ENCODE measurements around the gene DDR2. TPM values are rescaled to one million over a fixed set of nuclear protein-coding genes. Genes with fewer than 3 reads are reported as not detected.
"Not testable (repeated sequence)": the region's sequence is repeated elsewhere in the genome, so short reads cannot be mapped to it uniquely, and the experiment has no call there.

DDR2 gene
- total and polyA plus RNA-seq, 8 donors: 1.4 to 14.6 (median 3.3) TPM

DNA sequence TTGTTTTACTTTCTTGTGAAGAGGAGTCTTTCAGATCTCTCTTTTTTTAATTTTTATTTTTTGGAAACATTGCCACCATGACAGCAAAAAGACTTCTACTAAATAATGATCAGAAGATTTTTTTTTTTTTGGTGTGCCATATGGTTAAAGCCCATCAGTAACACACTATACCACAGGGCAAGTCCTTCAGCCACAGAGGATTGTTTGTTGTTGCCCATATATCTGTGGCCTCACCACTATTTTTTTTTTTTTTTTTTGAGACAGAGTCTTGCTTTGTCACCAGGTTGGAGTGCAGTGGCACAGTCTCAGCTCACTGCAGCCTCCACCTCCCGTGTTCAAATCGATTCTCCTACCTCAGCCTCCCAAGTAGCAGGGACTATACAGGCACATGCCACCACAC lies 41.6 kb upstream of the DDR2 start:
- no peak overlapping the region for H3K27ac ChIP-seq
- H3K27me3 ChIP-seq: no peaks in the 10 kb centered on the region
- no peak for ATAC-seq
- peaks cover 0 to 64% (median 6%) of the 10 kb centered on the region in 3 donors for H3K36me3 ChIP-seq
- no peak for FAIRE-seq
- TF ChIP-seq, protein P1, sequence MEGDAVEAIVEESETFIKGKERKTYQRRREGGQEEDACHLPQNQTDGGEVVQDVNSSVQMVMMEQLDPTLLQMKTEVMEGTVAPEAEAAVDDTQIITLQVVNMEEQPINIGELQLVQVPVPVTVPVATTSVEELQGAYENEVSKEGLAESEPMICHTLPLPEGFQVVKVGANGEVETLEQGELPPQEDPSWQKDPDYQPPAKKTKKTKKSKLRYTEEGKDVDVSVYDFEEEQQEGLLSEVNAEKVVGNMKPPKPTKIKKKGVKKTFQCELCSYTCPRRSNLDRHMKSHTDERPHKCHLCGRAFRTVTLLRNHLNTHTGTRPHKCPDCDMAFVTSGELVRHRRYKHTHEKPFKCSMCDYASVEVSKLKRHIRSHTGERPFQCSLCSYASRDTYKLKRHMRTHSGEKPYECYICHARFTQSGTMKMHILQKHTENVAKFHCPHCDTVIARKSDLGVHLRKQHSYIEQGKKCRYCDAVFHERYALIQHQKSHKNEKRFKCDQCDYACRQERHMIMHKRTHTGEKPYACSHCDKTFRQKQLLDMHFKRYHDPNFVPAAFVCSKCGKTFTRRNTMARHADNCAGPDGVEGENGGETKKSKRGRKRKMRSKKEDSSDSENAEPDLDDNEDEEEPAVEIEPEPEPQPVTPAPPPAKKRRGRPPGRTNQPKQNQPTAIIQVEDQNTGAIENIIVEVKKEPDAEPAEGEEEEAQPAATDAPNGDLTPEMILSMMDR (IDR thresholded peaks at IDR 0.05): no peak
- no peak for DNase-seq
- no peaks in the 10 kb centered on the region for H3K9me3 ChIP-seq
- no peak overlapping the region for H3K4me3 ChIP-seq
- 97 to 100% methylated on average over 2 of the region's 2 CpGs for WGBS, 2 donors
- H3K4me1 ChIP-seq: peaks cover 5 to 19% (median 9%) of the 10 kb centered on the region in 3 donors
- intact Hi-C loops (cut with DNase I): no loop called here

DNA sequence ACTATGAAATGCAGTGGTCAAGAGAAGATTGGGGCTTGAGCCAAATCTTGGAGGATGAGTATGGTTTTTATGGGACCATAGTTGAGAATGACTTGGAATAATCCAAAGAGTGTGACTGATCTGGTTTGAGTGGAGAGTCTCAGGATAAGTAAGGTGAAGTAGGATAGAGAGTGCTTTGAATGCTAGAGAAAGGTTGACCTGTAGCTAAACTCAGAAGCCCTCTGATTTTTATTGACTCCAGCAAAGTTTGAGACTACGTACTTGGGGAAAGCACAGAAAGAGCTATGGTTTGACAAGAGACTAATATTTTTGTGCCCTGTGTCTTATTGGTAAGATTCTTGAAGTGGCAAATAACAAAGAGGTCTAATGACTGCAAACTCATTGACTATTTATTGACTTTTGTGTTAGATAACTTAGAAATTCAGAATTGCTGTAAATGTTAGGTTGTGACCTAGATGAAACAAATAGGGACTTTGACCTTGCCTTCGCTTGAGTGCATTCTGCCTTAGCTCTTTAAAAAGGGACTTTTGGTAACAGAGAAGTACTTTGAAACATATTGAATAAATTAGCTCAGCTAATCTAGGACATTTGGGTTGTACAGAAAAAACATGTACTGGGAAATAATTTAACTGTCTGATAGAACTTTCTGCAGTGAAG lies 35.6 kb upstream of the DDR2 start:
- intact Hi-C loops (cut with DNase I): no loop called here
- TF ChIP-seq, protein P1 (IDR thresholded peaks at IDR 0.05): no peak
- Histone ChIP-seq H3K27me3 (no peaks in the 10 kb centered on the region), H3K4me1 (peaks cover 4 to 5% (median 4%) of the 10 kb centered on the region in 3 donors), H3K36me3 (peaks cover 0 to 52% (median 5%) of the 10 kb centered on the region in 3 donors), H3K27ac (no peak overlapping the region), H3K4me3 (no peak overlapping the region), H3K9me3 (no peaks in the 10 kb centered on the region)
- ATAC-seq (peak in 3 of 4 donors; percentile 40 to 59 (median 49)), FAIRE-seq (no peak), DNase-seq (no peak)
- WGBS, 2 donors: 48 to 54% methylated on average over 2 of the region's 2 CpGs

DNA sequence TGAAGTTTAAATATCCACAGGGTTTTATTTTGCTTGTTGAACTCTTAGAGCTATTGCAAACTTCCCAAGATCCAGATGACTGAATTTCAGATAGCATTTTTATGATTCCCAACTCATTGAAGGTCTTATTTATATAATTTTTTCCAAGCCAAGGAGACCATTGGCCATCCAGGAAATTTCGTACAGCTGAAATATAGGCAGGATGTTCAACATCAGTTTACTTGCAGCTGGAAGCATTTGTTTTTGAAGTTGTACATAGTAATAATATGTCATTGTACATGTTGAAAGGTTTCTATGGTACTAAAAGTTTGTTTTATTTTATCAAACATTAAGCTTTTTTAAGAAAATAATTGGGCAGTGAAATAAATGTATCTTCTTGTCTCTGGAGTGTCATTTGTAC lies 32.8 kb upstream of the DDR2 start:
- peaks cover 4 to 43% (median 5%) of the 10 kb centered on the region in 3 donors for H3K36me3 ChIP-seq
- peaks cover 4 to 5% (median 4%) of the 10 kb centered on the region in 3 donors for H3K4me1 ChIP-seq
- 82 to 90% methylated on average over 1 of the region's 1 CpG for WGBS, 2 donors
- FAIRE-seq (no peak), DNase-seq (no peak), ATAC-seq (no peak)
- H3K27me3 ChIP-seq: no peaks in the 10 kb centered on the region
- no peak overlapping the region for H3K4me3 ChIP-seq
- intact Hi-C loops (cut with DNase I): no loop called here
- H3K9me3 ChIP-seq: no peaks in the 10 kb centered on the region
- TF ChIP-seq, protein P1 (IDR thresholded peaks at IDR 0.05): no peak
- no peak overlapping the region for H3K27ac ChIP-seq

DNA sequence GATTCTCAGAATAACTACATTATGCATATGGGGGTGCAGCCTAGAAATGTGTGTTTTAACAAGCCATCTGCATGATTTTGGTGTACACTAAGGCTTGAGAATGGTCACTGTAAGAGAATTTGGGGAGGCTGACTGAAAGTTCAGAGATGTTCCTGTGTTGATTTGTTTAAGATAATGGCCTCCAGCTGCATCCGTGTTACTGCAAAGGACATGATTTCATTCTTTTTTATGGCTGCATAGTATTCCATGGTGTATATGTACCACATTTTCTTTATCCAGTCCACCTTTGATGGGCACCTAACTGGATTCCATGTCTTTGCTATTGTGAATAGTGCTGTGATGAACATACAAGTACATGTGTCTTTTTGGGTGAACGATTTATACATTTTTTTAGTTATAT lies 29.1 kb upstream of the DDR2 start:
- DNase-seq; H3K27ac ChIP-seq; H3K27me3 ChIP-seq; FAIRE-seq; H3K9me3 ChIP-seq; H3K4me1 ChIP-seq; ATAC-seq; H3K4me3 ChIP-seq; intact Hi-C loops (cut with DNase I): not testable (repeated sequence)
- H3K36me3 ChIP-seq: peaks cover 4 to 37% (median 5%) of the 10 kb centered on the region in 3 donors
- 93 to 94% methylated on average over 2 of the region's 2 CpGs for WGBS, 2 donors

DNA sequence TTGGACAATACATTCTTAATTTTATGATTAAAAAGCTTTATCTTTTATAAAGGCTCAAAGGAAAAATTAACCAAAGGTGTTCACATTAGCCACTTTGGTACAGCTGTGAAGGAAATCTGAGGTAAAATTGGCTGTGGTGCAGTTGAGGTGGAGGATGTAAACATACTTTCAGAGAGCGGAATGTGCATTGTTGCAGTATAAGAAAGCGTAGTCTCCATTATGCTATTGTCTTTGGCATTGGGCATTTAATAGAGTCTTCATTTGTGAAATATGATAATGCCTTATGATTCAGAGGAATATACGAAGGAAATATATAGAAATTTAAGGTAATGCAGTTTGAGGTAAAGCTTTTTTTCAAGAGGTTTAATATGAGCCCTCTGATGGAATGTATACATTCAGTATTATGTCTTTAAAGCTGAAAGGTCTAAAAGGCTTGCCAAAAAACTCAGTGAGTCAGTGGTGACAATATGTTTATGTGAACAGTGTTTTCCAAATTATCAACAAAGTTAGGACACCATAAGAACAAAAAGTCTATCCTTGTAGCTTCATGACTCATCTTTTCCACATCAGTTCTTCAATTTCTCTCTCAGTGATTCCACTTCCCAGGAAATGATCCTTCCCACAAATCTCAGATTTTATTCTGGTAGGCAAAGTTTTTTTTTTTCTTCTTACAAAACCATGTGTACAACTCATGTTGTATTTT lies 26.9 kb upstream of the DDR2 start:
- ATAC-seq: no peak
- TF ChIP-seq, protein P1 (IDR thresholded peaks at IDR 0.05): no peak
- intact Hi-C loops (cut with DNase I): no loop called here
- Histone ChIP-seq H3K27me3 (no peaks in the 10 kb centered on the region), H3K27ac (no peak overlapping the region), H3K36me3 (peaks cover 4 to 21% (median 5%) of the 10 kb centered on the region in 3 donors), H3K4me1 (no peaks in the 10 kb centered on the region), H3K4me3 (no peak overlapping the region), H3K9me3 (no peaks in the 10 kb centered on the region)
- WGBS, 2 donors: 93 to 98% methylated on average over 3 of the region's 3 CpGs
- DNase-seq: no peak
- no peak for FAIRE-seq

Measured in pancreas (tissue), 10 donors.